ENCODE measurements around the gene SPRYD3.

Gene SPRYD3

DNA sequence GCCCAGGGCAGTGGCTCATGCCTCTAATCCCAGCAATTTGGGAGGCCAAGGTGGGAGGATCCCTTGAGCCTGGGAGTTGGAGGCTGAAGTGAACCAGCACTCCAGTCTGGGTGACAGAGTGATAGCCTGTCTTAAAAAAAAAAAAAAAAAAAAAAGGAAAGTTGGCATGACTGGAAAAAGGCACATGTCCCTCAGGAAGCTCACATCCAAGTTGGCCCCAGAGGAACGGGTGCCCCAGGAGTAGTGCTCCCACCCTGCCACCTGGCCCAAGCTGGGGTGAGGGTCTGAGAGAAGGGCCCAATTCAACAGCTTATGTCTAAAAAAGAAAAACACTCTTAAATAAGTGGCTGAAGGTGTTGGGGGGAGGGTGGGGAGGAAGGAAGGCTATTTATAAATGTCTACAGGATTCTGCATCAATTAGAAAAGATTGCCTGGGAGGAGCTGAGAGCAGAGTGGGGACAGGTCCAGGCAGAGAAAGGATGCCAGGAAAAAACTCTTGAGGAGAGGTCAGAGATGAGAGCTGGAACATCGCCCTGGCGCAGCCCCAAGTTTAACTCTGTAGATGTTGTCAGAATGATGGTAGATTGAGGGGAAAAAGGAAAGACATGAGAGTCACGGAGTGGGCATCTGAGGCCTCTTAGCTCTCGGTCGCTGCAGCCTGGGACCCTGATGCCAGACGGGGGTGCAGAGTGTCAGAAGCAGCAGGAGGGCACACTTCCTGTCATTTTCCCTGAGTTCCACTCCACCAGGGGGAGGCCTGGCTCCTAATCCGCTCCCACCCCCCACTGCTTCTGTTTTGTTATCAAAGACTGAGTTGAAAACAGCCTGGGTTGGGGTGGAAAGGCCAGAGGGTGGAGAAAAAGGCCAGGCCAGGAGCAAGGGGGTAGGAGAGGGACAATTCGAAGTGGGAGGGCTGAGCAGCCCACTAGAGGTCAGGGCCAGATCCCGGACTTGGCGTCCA, 7.3 kb downstream of the SPRYD3 start:
- H3K27ac Mint-ChIP-seq = no peak overlapping the region
- peaks cover 41% of the 10 kb centered on the region for H3K4me1 Mint-ChIP-seq
- H3K9me3 Mint-ChIP-seq = no peaks in the 10 kb centered on the region
- H3K27me3 Mint-ChIP-seq = no peaks in the 10 kb centered on the region
- H3K36me3 Mint-ChIP-seq = peaks cover 7% of the 10 kb centered on the region
- no peak overlapping the region for H3K4me3 Mint-ChIP-seq

DNA sequence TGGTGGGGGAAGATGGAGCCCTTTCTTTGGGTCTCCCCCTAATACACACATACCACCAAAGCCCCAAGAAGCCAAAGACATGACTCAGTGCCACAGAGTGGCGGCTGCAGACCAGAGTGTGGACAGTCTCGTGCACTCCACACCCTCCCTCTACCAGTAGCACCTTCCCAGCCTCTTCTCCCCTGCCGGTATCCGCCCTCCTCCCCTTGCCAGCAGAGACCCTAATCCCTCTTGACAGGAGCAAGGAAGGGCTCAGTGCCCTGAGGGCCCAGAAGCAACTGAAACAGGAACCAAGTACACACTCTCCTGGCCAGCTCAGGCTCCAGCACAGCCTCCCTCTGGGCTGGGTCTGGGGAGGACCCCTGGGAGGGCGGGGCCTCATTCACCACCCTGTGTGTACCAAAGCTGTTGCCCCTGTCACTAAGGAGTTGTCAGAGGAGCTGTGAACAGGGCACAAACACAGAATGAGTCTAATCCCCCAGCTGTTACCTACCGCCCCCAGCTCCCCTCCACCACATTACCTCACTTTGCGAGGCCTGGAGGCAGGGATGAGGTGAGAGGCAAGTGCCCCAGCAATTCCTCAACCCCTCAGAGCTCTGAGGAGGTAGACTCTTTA, 8.2 kb downstream of the SPRYD3 start:
- Mint-ChIP-seq H3K9me3 (no peaks in the 10 kb centered on the region), H3K27ac (no peak overlapping the region), H3K27me3 (no peaks in the 10 kb centered on the region), H3K36me3 (peaks cover 6% of the 10 kb centered on the region), H3K4me3 (no peak overlapping the region), H3K4me1 (peaks cover 38% of the 10 kb centered on the region)

DNA sequence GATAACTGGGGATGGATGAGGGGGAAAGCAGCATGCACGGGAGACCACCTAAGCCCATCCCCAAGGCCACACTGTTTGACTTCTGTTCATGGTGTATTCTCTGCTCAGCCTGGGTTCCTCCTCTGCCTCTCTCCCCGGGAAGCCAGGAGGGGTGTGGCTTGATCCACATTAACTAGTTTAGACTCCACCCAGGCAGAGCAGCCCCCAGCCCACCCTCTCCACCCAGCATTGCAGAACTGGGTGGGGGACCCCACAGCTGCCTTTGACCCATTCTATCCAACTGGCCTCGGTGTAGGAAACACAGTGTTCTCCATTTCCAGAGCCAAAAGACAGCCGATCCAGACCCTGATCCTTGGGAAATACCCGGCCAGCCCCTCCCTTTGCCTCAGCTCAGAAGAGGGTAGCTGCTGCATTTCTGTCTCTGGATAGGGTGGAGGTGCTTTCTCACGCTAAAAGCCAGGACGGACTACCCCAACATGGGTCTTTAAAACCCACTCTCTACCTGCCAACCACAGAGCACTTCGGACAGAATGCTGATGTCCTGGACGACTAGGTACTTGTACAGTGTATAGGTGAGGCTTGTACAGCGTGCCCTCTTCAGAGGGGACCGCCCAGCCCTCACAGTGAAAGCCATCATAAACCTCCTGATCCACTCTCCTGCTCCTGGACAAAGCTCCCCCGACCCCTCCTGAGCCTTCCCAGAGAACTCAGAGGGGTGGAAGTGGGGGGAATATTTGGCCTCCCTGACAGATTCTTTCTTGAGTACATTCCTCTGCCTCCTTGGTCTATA, 9.4 kb downstream of the SPRYD3 start:
- H3K27me3 Mint-ChIP-seq = no peaks in the 10 kb centered on the region
- H3K27ac Mint-ChIP-seq = no peak overlapping the region
- H3K9me3 Mint-ChIP-seq = no peaks in the 10 kb centered on the region
- H3K36me3 Mint-ChIP-seq = peaks cover 8% of the 10 kb centered on the region
- no peak overlapping the region for H3K4me3 Mint-ChIP-seq
- H3K4me1 Mint-ChIP-seq = peaks cover 28% of the 10 kb centered on the region

DNA sequence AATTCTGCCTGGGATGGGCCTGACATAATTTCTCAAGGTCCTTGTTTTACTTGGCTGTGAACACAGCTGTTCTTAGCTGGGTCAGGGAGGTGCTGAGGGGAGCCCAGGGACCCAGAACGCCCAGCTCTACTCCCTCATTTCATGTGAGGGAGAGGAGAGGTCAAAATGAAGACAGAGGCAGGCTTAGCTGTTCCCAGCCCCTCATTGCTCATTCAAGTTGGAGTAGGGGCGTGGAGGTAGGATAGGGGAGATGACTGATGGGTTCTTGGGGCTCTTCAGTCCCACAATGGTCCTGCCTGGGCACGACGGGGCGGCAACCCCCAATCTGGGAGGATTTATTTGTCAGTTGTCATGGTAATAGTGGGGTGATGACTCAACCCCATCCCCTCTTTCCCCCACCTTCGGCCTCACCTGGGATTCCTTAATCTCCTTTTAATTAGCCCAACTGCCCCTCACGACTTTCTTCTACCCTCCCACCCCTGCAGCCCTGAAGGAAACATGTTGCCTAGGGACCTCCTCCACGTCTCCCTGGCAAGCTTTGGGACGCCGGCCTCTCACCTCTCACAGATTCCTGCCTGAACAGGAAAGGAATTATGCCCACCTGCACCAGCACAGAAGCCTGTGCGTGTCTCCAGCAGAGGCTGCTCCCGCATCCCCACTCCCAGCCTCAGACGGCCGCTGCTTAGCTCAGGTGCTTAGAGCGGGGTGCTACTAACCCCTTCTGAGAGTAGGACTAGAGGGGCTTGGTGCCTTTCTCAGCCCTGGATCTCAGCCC, 10.2 kb downstream of the SPRYD3 start:
- Mint-ChIP-seq H3K4me1 (peaks cover 19% of the 10 kb centered on the region), H3K36me3 (peaks cover 11% of the 10 kb centered on the region), H3K27me3 (no peaks in the 10 kb centered on the region), H3K27ac (peak overlapping the region; percentile 83), H3K4me3 (no peak overlapping the region), H3K9me3 (no peaks in the 10 kb centered on the region)

DNA sequence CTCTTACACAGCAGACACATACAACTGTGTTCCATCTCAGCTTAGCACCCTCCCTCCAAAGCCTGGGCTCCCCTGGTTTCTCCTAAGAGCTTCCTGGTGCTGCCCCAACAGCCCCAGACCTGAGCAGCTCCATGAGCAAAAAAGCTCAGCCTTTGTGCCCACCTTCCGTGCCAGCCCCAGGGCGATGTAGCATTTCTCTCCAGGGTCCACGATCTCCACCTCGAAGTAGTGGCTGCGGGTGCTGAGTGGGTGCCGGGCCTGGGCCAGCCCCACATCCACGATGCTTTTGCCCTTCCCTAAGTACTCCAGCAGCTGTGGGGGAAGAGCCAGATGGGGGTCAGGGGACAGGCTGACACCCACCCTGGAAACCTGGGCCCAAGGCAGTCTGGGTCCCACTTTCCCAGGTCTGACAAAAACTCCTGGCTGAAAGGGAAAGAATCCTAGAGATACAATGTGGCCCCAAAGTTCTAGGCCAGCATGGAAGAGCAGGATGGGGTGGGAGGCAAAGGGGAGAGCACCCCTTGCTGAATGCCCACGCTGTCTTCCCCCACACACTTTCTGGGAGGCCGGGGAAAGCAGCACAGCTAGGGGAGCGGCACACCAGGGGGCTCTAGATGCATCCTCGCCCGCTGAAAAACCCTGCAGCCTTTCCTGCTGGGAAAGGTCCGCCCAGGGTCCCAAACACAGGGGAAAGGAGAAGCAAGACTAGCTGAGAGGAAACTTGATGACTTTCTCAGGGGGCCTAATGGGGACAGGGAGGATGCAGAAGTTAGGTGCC, 11.0 kb downstream of the SPRYD3 start:
- Mint-ChIP-seq H3K27me3 (no peaks in the 10 kb centered on the region), H3K4me3 (no peak overlapping the region), H3K9me3 (no peaks in the 10 kb centered on the region), H3K27ac (peak overlapping the region; percentile 83), H3K4me1 (peaks cover 17% of the 10 kb centered on the region), H3K36me3 (peaks cover 11% of the 10 kb centered on the region)

DNA sequence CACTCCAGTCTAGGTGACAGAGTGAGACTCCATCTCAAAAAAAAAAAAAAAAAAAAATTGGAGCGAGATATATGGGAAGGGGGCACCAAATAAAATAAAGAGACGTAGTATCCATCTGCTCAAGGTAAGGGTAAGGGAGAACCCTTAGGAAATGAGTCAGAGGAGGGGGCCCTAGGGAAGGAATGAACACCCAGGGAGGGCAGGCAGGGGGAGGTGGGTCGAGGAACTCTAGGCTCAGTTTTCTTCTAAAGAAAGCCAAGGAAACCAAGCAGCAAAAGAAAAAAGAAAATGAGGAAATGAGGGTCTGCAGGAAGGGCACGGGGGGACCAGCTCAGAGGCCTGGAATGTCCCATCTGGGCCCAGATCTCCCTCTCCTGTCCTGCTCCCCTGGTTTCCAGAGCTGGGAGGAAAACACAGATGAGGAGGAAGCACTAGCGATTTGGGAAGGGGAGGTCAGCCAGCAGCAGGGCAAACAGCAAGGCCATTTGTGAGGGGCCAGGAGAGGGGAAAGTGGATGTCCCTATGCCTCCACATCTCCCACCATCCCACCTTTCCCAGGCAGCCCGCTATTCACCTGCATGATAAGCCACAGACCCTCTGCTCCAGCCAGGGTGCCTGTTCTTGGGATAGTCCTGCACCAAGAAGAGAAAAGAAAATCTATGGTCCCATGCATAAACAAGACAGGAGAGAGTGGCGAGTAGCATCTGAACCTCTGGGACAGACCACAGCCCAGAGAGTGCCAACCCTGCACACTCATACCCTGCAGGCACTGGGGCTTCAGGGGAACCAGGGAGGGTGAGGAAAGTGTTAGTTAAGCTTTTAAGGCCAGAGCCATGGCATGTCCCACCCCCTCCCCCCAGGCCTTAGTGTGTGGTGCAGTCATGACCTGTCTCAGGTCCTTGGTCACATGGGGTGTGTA, 11.9 kb downstream of the SPRYD3 start:
- H3K9me3 Mint-ChIP-seq = no peaks in the 10 kb centered on the region
- H3K27me3 Mint-ChIP-seq = no peaks in the 10 kb centered on the region
- H3K27ac Mint-ChIP-seq = no peak overlapping the region
- H3K36me3 Mint-ChIP-seq = peaks cover 11% of the 10 kb centered on the region
- no peak overlapping the region for H3K4me3 Mint-ChIP-seq
- peaks cover 17% of the 10 kb centered on the region for H3K4me1 Mint-ChIP-seq

DNA sequence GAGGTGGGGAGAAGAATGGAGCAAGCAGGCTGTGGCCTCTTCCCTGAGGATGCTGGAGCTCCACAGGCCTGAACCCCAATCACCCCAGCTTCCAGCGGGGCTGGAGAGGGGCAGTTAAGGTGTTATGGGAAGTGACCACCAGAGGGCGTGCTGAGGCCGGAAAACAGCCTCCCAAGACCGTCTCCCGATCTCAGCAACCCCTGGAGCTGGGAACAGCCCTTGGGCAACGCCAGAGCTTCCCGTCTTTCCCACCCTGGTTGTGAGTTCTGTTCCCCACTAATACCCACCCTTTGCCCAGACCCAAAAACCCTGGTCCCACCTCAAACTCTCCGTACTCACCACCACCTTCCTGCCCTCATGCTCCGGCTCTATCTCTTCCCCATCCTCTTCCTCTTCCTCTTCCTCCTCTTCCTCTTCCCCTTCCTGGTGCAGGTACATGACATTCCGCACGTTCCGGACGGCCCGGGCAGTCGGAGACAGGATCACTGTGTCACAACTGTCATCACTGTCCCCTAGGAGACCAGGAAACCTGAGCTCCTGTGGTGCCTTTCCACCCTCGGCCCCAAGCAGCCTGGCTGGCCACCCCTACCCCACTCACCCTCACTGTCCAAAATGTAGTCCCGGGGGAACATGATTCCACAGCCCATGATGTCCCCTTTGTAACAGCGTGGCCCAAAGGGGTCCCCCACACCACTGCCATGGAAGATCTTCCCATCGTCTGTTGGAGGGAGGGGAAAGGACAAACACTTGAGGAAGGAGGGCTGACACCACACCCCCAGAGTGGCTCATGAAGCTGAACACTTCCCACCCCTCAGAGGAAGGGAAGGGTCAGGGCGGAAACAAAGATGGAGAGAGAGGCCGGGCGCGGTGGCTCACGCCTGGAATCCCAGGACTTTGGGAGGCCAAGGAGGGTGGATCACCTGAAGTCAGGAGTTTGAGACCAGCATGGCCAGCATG, 12.9 kb downstream of the SPRYD3 start:
- Mint-ChIP-seq H3K27ac (no peak overlapping the region), H3K27me3 (no peaks in the 10 kb centered on the region), H3K4me1 (peaks cover 10% of the 10 kb centered on the region), H3K4me3 (no peak overlapping the region), H3K9me3 (no peaks in the 10 kb centered on the region), H3K36me3 (peaks cover 11% of the 10 kb centered on the region)

DNA sequence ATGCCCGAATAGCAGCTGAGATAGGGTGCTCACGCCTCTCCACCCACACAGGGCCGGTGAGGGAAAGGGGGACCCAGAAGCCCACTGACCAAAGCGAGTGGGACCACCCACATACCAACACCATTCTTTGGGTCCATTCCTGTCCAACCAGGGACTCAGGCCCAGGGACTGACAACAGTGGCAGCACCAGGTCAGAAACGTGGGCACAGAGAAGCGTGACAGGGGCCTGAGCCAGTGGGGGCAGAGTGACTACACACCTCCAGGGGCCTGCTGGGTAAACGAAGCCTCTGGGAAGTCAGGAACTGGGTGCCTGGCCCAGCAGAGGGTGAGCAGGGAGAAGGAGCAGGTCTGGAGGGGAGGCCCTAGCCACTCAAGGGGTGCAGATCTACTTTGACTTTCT, 13.7 kb downstream of the SPRYD3 start:
- no peaks in the 10 kb centered on the region for H3K27me3 Mint-ChIP-seq
- H3K9me3 Mint-ChIP-seq = no peaks in the 10 kb centered on the region
- H3K27ac Mint-ChIP-seq = no peak overlapping the region
- H3K4me1 Mint-ChIP-seq = peaks cover 6% of the 10 kb centered on the region
- no peak overlapping the region for H3K4me3 Mint-ChIP-seq
- H3K36me3 Mint-ChIP-seq = peaks cover 7% of the 10 kb centered on the region

DNA sequence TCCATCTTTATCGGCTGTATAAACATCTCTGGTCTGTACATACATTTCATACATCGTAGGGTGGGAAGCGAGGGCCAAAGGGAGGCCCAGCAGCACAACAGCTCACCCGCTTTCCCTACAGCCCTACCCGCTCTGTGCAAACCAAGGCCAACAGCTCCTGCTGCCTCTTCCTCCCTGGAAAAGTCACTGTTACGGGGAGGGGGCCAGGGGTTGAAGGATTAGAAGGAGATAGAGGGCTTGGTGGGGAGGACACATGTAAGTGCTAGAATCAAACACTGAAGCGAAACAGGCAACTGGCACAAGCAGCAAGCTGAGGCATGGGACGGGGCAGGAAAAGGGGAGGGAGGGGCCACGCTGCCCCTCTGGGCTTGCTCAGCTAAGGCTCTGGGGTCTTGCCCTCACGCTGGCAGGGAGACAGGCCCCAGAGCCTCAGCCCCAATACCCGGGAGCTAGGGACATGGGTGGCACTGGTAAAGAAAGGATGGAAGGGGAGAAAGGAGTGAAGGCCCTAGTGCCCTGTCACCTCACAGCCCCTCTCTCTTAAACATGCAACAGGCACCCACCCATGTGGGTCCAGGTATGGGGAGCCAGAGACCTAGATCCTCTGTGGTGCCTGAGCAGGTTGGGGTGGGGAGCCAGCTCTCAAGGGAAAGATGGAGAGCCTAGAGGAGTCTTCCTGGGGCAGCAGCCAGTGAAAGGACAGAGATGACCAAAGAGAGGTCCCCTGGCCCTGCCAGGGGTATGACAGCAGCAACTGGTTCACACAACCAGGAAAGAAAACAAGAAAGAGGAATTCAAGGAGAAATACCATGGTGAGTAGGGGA, 14.4 kb downstream of the SPRYD3 start:
- Mint-ChIP-seq H3K4me1 (peaks cover 5% of the 10 kb centered on the region), H3K4me3 (no peak overlapping the region), H3K9me3 (no peaks in the 10 kb centered on the region), H3K36me3 (peaks cover 7% of the 10 kb centered on the region), H3K27me3 (no peaks in the 10 kb centered on the region), H3K27ac (no peak overlapping the region)

DNA sequence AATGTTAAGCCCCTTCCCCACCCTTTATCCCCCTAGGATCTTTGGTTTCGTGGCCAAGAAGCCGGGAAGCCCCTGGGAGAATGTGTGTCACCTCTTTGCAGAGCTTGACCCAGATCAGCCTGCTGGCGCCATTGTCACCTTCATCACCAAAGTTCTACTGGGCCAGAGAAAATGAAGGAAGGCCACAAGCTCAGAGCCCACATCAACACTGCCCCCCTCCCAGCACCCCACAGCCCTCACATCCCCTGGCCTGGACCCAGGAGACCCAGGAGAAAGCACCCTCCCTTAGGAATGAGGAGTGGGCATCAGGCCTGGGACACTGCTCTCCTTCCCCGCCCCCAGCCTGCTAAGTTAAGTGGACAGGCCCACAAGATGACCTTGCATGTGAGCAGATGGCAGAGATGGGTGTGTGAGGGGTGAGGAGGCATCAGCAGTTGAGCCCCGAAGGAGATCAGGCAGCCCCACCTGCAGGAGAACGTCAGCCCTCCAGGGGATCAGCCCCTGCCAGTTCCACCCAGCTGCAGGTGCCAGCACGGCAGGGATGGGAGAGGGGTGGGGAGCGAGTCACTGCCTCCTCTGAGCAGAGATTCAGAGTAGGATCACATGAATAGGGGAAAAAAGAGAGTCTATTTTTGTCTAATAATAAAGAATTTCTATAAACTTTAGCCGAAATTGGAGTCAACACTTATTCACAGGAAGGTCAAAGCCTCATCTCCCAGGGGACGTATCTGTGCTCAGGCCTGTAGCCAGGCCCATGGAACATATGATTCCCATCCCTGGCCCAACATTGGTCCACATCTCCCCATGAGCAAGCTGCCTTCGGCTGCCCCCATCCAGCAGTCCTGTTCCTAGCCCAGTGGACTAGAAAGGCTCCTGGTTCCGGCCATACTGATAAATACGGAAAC, 15.2 kb downstream of the SPRYD3 start:
- Mint-ChIP-seq H3K4me1 (peaks cover 5% of the 10 kb centered on the region), H3K9me3 (no peaks in the 10 kb centered on the region), H3K27ac (no peak overlapping the region), H3K4me3 (no peak overlapping the region), H3K27me3 (no peaks in the 10 kb centered on the region), H3K36me3 (peaks cover 7% of the 10 kb centered on the region)

DNA sequence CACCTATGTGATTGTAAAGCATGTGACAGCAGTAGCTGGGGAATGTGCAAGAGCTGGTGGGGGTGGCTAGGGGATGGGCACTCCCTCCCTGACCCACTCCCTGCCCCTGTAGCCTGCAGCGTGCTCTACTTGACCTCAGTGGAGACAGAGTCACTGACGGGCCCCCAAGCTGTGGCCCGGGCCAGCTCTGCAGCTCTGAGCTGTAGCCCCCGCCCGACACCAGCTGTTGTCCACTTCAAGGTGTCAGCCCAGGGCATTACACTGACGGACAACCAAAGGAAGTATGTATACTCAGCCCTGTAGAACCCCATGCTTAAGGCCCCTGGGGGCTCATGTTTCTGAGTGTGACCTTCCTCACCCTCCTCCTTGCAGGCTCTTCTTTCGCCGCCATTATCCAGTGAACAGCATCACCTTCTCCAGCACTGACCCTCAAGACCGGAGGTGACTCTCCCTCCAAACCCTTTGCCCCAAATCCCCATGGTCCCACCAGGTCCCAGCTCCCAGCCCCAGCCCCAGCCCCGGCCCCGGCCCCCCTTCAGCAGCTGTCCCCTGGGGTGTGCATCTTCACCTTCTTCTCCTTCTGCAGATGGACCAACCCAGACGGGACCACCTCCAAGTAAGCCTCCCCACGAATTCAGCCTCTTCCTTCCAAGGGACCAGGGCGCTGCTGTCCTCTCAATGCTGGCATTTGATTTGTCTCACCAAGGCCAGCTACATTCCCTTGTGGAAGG, 16.0 kb downstream of the SPRYD3 start:
- no peaks in the 10 kb centered on the region for H3K27me3 Mint-ChIP-seq

More for the DNA sequence above, 16.0 kb downstream of the SPRYD3 start:
- no peaks in the 10 kb centered on the region for H3K9me3 Mint-ChIP-seq
- peaks cover 7% of the 10 kb centered on the region for H3K36me3 Mint-ChIP-seq
- no peak overlapping the region for H3K4me3 Mint-ChIP-seq
- no peak overlapping the region for H3K27ac Mint-ChIP-seq
- H3K4me1 Mint-ChIP-seq = peaks cover 5% of the 10 kb centered on the region

Measured in activated naive CD4-positive, alpha-beta T cell treated with anti-CD3 and anti-CD28 coated beads, Interleukin-2, amount 50 U/mL, for 24 hours (primary cell).